Measurements from ENCODE around the gene ZCWPW1. TPM values are rescaled to one million over a fixed set of nuclear protein-coding genes. Genes with fewer than 3 reads are reported as not detected.

Gene ZCWPW1
- total and polyA plus RNA-seq, 2 of the 13 experiments (the other 11 are each of a cell fraction or from before 2014, with no cell fraction given) = 2.4 to 2.5 TPM

DNA sequence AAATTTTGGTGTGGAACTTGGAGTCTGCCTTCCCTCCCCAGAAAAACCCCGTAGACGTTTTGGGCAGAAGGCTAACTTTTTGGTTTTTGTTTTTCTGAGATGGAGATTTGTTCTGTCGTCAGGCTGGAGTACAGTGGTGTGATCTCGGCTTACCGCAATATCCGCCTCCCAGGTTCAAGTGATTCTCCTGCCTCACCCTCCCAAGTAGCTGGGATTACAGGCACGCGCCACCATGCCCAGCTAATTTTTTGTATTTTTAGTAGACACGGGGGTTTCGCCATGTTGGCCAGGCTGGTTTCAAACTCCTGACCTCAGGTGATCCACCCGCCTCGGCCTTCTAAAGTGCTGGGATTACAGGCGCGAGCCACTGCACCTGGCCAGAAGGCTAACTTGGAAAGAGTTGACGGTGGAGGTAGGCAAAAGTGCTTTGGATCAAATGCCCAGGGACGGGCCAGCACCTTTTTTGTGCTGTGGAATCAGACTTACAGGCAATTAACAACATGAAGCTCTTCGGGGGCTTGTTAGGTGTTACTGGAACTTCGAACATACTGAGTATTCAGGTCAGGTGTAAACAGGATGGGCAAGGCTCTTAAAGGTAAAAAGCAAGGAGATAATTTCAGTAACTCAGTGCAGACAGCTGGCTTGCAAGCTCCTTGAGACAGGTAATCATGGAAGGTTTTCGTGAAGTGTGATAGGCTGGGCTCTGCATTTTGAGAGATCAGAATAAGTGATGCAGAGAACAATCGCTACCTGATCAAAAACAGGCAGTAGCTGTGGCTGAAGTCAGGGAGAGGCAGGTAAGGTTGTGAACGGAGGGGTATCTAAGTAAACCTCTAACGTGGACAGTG is 6.0 kb upstream of the ZCWPW1 start (continued):
- TF ChIP-seq, protein P1, sequence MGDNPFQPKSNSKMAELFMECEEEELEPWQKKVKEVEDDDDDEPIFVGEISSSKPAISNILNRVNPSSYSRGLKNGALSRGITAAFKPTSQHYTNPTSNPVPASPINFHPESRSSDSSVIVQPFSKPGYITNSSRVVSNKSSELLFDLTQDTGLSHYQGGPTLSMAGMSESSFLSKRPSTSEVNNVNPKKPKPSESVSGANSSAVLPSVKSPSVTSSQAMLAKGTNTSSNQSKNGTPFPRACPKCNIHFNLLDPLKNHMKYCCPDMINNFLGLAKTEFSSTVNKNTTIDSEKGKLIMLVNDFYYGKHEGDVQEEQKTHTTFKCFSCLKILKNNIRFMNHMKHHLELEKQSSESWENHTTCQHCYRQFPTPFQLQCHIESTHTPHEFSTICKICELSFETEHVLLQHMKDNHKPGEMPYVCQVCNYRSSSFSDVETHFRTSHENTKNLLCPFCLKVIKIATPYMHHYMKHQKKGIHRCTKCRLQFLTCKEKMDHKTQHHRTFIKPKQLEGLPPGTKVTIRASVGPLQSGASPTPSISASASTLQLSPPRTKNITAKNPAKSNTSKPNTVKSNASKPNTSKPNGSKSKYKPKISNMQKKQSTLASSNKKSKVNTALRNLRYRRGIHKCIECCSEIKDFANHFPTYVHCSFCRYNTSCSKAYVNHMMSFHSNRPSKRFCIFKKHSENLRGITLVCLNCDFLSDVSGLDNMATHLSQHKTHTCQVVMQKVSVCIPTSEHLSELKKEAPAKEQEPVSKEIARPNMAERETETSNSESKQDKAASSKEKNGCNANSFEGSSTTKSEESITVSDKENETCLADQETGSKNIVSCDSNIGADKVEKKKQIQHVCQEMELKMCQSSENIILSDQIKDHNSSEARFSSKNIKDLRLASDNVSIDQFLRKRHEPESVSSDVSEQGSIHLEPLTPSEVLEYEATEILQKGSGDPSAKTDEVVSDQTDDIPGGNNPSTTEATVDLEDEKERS (CRISPR knock-in tag; IDR thresholded peaks at IDR 0.05) = no peak
- TF ChIP-seq NR2F2 (IDR thresholded peaks at IDR 0.05; ENCODE audit: borderline replicate concordance, low read depth) = no peak
- TF ChIP-seq, protein P2, sequence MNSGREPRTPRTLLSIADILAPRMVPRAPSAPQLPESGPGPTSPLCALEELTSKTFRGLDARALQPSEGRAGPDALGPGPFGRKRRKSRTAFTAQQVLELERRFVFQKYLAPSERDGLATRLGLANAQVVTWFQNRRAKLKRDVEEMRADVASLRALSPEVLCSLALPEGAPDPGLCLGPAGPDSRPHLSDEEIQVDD (CRISPR knock-in tag; IDR thresholded peaks at IDR 0.05; ENCODE audit: borderline replicate concordance) = no peak
- TF ChIP-seq, protein P3, sequence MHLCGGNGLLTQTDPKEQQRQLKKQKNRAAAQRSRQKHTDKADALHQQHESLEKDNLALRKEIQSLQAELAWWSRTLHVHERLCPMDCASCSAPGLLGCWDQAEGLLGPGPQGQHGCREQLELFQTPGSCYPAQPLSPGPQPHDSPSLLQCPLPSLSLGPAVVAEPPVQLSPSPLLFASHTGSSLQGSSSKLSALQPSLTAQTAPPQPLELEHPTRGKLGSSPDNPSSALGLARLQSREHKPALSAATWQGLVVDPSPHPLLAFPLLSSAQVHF (CRISPR knock-in tag; IDR thresholded peaks at IDR 0.05) = no peak
- no peak for TF ChIP-seq ZNF225 (CRISPR knock-in tag; IDR thresholded peaks at IDR 0.05)
- no peak for TF ChIP-seq ZNF343 (CRISPR knock-in tag; IDR thresholded peaks at IDR 0.05)
- TF ChIP-seq, protein P4, sequence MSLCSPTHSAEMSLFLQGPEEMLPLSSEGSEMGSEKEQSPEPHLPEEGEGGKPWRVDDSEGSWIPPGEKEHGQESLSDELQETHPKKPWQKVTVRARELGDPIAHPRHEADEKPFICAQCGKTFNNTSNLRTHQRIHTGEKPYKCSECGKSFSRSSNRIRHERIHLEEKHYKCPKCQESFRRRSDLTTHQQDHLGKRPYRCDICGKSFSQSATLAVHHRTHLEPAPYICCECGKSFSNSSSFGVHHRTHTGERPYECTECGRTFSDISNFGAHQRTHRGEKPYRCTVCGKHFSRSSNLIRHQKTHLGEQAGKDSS (CRISPR knock-in tag; IDR thresholded peaks at IDR 0.05; ENCODE audit: borderline replicate concordance, low read depth) = no peak
- TF ChIP-seq ZNF557 (CRISPR knock-in tag; IDR thresholded peaks at IDR 0.05) = no peak
- TF ChIP-seq ZZZ3 (CRISPR knock-in tag; IDR thresholded peaks at IDR 0.05; ENCODE audit: borderline replicate concordance) = no peak
- TF ChIP-seq PITX1 (CRISPR knock-in tag; IDR thresholded peaks at IDR 0.05) = no peak
- no peak for TF ChIP-seq AKAP8 (CRISPR knock-in tag; IDR thresholded peaks at IDR 0.05)
- TF ChIP-seq ZNF720 (CRISPR knock-in tag; IDR thresholded peaks at IDR 0.05) = no peak
- TF ChIP-seq POLR2AphosphoS5 (IDR thresholded peaks at IDR 0.05; ENCODE audit: low read depth, low read length) = peak; percentile 18; the same call in 1 of the 2 replicates
- TF ChIP-seq TAF1 (CRISPR knock-in tag; IDR thresholded peaks at IDR 0.05) = 0 out of 2 replicates have a peak, but pooled peaks have one; percentile 23

Data from HepG2 (cell line).